Progenitor cell of endocrine pancreas (in vitro differentiated cells): ENCODE results near the gene COMMD7. TPM values are rescaled to one million over a fixed set of nuclear protein-coding genes. Genes with fewer than 3 reads are reported as not detected.
A peak's percentile ranks its signal among the peaks of the same experiment; 100 is the strongest.
"Not testable (repeated sequence)": the region's sequence is repeated elsewhere in the genome, so short reads cannot be mapped to it uniquely, and the experiment has no call there.

ENCODE experiments used
- DNase-seq: peaks from one replicate; pipeline ENCODE4 v3.0.0; 2021; ENCODE audit warnings: low spot score; ENCODE audit not compliant: unreplicated experiment
- H3K27ac Mint-ChIP-seq: 2 replicates; pipeline ENCODE4 v1.8.0; 2021; ENCODE audit warnings: mild to moderate bottlenecking, moderate library complexity, mixed read lengths
- H3K27me3 Mint-ChIP-seq: 2 replicates; pipeline ENCODE4 v1.8.0; 2021; ENCODE audit warnings: mixed read lengths
- H3K36me3 Mint-ChIP-seq: 2 replicates; pipeline ENCODE4 v1.8.0; 2022; ENCODE audit warnings: mixed read lengths; ENCODE audit not compliant: insufficient read depth
- H3K4me1 Mint-ChIP-seq: 2 replicates; pipeline ENCODE4 v1.8.0; 2021; ENCODE audit warnings: low read depth, mixed read lengths
- H3K4me3 Mint-ChIP-seq: 2 replicates; pipeline ENCODE4 v1.8.0; 2021; ENCODE audit warnings: low read depth, mild to moderate bottlenecking, moderate library complexity, mixed read lengths
- H3K9me3 Mint-ChIP-seq: 2 replicates; pipeline ENCODE4 v1.8.0; 2021; ENCODE audit warnings: low read depth, mixed read lengths
- CTCF ChIP-seq: fragments of 200-600 bp; sonication (generic); IDR thresholded peaks from one replicate; pipeline ENCODE4 v1.5.0; 2021; ENCODE audit warnings: antibody characterized with exemption, mild to moderate bottlenecking; ENCODE audit not compliant: unreplicated experiment
- total RNA-seq: library from RNA; stranded (reverse); gene quantifications from 2 replicates; pipeline ENCODE4 v1.2.1, GENCODE V29; 2021

Gene COMMD7
- total RNA-seq, 1 donor from 2014 or later, result 70.1 TPM

- peaks cover 25% of the 10 kb centered on the region for H3K4me1 Mint-ChIP-seq
- no peak overlapping the region for H3K4me3 Mint-ChIP-seq
- H3K27ac Mint-ChIP-seq, result peak overlapping the region; percentile 67
- no peak for TF ChIP-seq CTCF
- H3K9me3 Mint-ChIP-seq, result no peaks in the 10 kb centered on the region
- no peak for DNase-seq
- H3K36me3 Mint-ChIP-seq, result no peaks in the 10 kb centered on the region
- H3K27me3 Mint-ChIP-seq, result no peaks in the 10 kb centered on the region
Measured at GRCh38 chr20:32775336-32775991, 32.2 kb upstream of the COMMD7 start.

- H3K9me3 Mint-ChIP-seq, result no peaks in the 10 kb centered on the region
- H3K36me3 Mint-ChIP-seq, result no peaks in the 10 kb centered on the region
- no peak overlapping the region for H3K27ac Mint-ChIP-seq
- H3K4me3 Mint-ChIP-seq, result no peak overlapping the region
- H3K27me3 Mint-ChIP-seq, result no peaks in the 10 kb centered on the region
- no peak for DNase-seq
- TF ChIP-seq CTCF, result no peak
- H3K4me1 Mint-ChIP-seq, result peaks cover 22% of the 10 kb centered on the region
Measured at GRCh38 chr20:32773855-32774254, 30.6 kb upstream of the COMMD7 start.

- no peak overlapping the region for H3K4me3 Mint-ChIP-seq
- no peak for TF ChIP-seq CTCF
- no peak for DNase-seq
- H3K27ac Mint-ChIP-seq, result no peak overlapping the region
- H3K9me3 Mint-ChIP-seq, result no peaks in the 10 kb centered on the region
- no peaks in the 10 kb centered on the region for H3K36me3 Mint-ChIP-seq
- peaks cover 22% of the 10 kb centered on the region for H3K4me1 Mint-ChIP-seq
- no peaks in the 10 kb centered on the region for H3K27me3 Mint-ChIP-seq
Measured at GRCh38 chr20:32773223-32773622, 30.0 kb upstream of the COMMD7 start.

- H3K4me3 Mint-ChIP-seq, result no peak overlapping the region
- H3K4me1 Mint-ChIP-seq, result peaks cover 15% of the 10 kb centered on the region
- H3K27ac Mint-ChIP-seq, result peak overlapping the region; percentile 15
- no peak for TF ChIP-seq CTCF
- H3K9me3 Mint-ChIP-seq, result no peaks in the 10 kb centered on the region
- no peaks in the 10 kb centered on the region for H3K27me3 Mint-ChIP-seq
- no peak for DNase-seq
- H3K36me3 Mint-ChIP-seq, result no peaks in the 10 kb centered on the region
Measured at GRCh38 chr20:32772046-32772445, 28.8 kb upstream of the COMMD7 start.

- H3K9me3 Mint-ChIP-seq, result no peaks in the 10 kb centered on the region
- peaks cover 9% of the 10 kb centered on the region for H3K27me3 Mint-ChIP-seq
- no peak overlapping the region for H3K27ac Mint-ChIP-seq
- peaks cover 16% of the 10 kb centered on the region for H3K4me1 Mint-ChIP-seq
- no peak overlapping the region for H3K4me3 Mint-ChIP-seq
- H3K36me3 Mint-ChIP-seq, result no peaks in the 10 kb centered on the region
- no peak for TF ChIP-seq CTCF
- no peak for DNase-seq
Measured at GRCh38 chr20:32767418-32768198, 24.3 kb upstream of the COMMD7 start.

GRCh38 chr20:32765230-32765875 lies 22.1 kb upstream of the COMMD7 start:
- not testable (repeated sequence) for H3K4me3 Mint-ChIP-seq, DNase-seq, H3K9me3 Mint-ChIP-seq, H3K27ac Mint-ChIP-seq, H3K36me3 Mint-ChIP-seq
- Mint-ChIP-seq H3K4me1 (peaks cover 15% of the 10 kb centered on the region), H3K27me3 (peaks cover 12% of the 10 kb centered on the region)
